HEK293 (cell line): ENCODE measurements around the gene OLA1.

Experiments used
- CTCF ChIP-seq: fragments of 450-650 bp; formaldehyde crosslinking; IDR thresholded peaks from 2 replicates; pipeline ENCODE4 v1.5.1; 2016; ENCODE audit warnings: missing biosample characterization, missing genetic modification characterization
- ELK4 ChIP-seq: IDR thresholded peaks from 2 replicates; pipeline ENCODE4 v1.6.1; 2011; ENCODE audit warnings: mild to moderate bottlenecking, low read depth, low read length, borderline replicate concordance
- HIC1 ChIP-seq: fragments of 450-650 bp; formaldehyde crosslinking; IDR thresholded peaks from 2 replicates; pipeline ENCODE4 v1.5.1; 2016; ENCODE audit warnings: missing biosample characterization, missing genetic modification characterization
- KLF1 ChIP-seq: fragments of 450-650 bp; formaldehyde crosslinking; IDR thresholded peaks from 2 replicates; pipeline ENCODE4 v1.5.1; 2016; ENCODE audit warnings: missing biosample characterization, missing genetic modification characterization
- OVOL3 ChIP-seq: fragments of 450-650 bp; formaldehyde crosslinking; IDR thresholded peaks from 2 replicates; pipeline ENCODE4 v1.5.1; 2016; ENCODE audit warnings: missing biosample characterization, missing genetic modification characterization
- PRDM1 ChIP-seq: fragments of 450-650 bp; formaldehyde crosslinking; IDR thresholded peaks from 2 replicates; pipeline ENCODE4; 2016; ENCODE audit warnings: missing biosample characterization, missing genetic modification characterization
- PRDM6 ChIP-seq: fragments of 450-650 bp; formaldehyde crosslinking; IDR thresholded peaks from 2 replicates; pipeline ENCODE4 v1.5.1; 2017; ENCODE audit warnings: missing biosample characterization, missing genetic modification characterization
- TRIM28 ChIP-seq: IDR thresholded peaks from 2 replicates; pipeline ENCODE4 v1.6.1; 2011; ENCODE audit warnings: low read length, control low read depth, borderline replicate concordance
- WT1 ChIP-seq: fragments of 450-650 bp; formaldehyde crosslinking; IDR thresholded peaks from 2 replicates; pipeline ENCODE4 v1.5.1; 2016; ENCODE audit warnings: missing biosample characterization, missing genetic modification characterization
- YY2 ChIP-seq: fragments of 450-650 bp; formaldehyde crosslinking; IDR thresholded peaks from 2 replicates; pipeline ENCODE4 v1.5.1; 2016; ENCODE audit warnings: missing biosample characterization, missing genetic modification characterization
- ZBTB17 ChIP-seq: fragments of 450-650 bp; formaldehyde crosslinking; IDR thresholded peaks from 2 replicates; pipeline ENCODE4 v1.5.1; 2016; ENCODE audit warnings: missing biosample characterization, missing genetic modification characterization
- ZBTB21 ChIP-seq: fragments of 450-650 bp; formaldehyde crosslinking; IDR thresholded peaks from 2 replicates; pipeline ENCODE4 v1.5.1; 2017; ENCODE audit warnings: missing biosample characterization, missing genetic modification characterization
- ZEB2 ChIP-seq: fragments of 450-650 bp; formaldehyde crosslinking; IDR thresholded peaks from 2 replicates; pipeline ENCODE4 v1.5.1; 2016; ENCODE audit warnings: missing biosample characterization, missing genetic modification characterization
- ZFP37 ChIP-seq: fragments of 450-650 bp; formaldehyde crosslinking; IDR thresholded peaks from 2 replicates; pipeline ENCODE4 v1.5.1; 2016; ENCODE audit warnings: missing biosample characterization, missing genetic modification characterization
- ZNF121 ChIP-seq: fragments of 450-650 bp; formaldehyde crosslinking; IDR thresholded peaks from 2 replicates; pipeline ENCODE4 v1.5.1; 2016; ENCODE audit warnings: missing biosample characterization, missing genetic modification characterization
- ZNF140 ChIP-seq: fragments of 450-650 bp; formaldehyde crosslinking; IDR thresholded peaks from 2 replicates; pipeline ENCODE4 v1.5.1; 2016; ENCODE audit warnings: missing biosample characterization, missing genetic modification characterization
- ZNF175 ChIP-seq: fragments of 450-650 bp; formaldehyde crosslinking; IDR thresholded peaks from 2 replicates; pipeline ENCODE4 v1.5.1; 2016; ENCODE audit warnings: missing biosample characterization, missing genetic modification characterization
- ZNF366 ChIP-seq: fragments of 450-650 bp; formaldehyde crosslinking; conservative IDR thresholded peaks from 2 replicates; pipeline ENCODE4 v1.5.1; 2016; ENCODE audit warnings: missing biosample characterization, missing genetic modification characterization
- ZNF37A ChIP-seq: fragments of 450-650 bp; IDR thresholded peaks from 2 replicates; pipeline ENCODE4 v1.5.1; 2018; ENCODE audit warnings: missing biosample characterization, missing genetic modification characterization
- ZNF391 ChIP-seq: fragments of 450-650 bp; formaldehyde crosslinking; IDR thresholded peaks from 2 replicates; pipeline ENCODE4 v1.5.1; 2016; ENCODE audit warnings: low read depth, missing biosample characterization, missing genetic modification characterization, borderline replicate concordance
- ZNF48 ChIP-seq: fragments of 450-650 bp; formaldehyde crosslinking; IDR thresholded peaks from 2 replicates; pipeline ENCODE4 v1.5.1; 2016; ENCODE audit warnings: missing biosample characterization, missing genetic modification characterization
- ZNF561 ChIP-seq: fragments of 450-650 bp; IDR thresholded peaks from 2 replicates; pipeline ENCODE4 v1.5.1; 2018; ENCODE audit warnings: missing biosample characterization, missing genetic modification characterization, borderline replicate concordance
- ZNF580 ChIP-seq: fragments of 450-650 bp; formaldehyde crosslinking; IDR thresholded peaks from 2 replicates; pipeline ENCODE4 v1.5.1; 2016; ENCODE audit warnings: missing biosample characterization, missing genetic modification characterization
- ZNF585B ChIP-seq: fragments of 450-650 bp; formaldehyde crosslinking; IDR thresholded peaks from 2 replicates; pipeline ENCODE4 v1.5.1; 2016; ENCODE audit warnings: missing biosample characterization, missing genetic modification characterization
- ZNF600 ChIP-seq: fragments of 450-650 bp; formaldehyde crosslinking; IDR thresholded peaks from 2 replicates; pipeline ENCODE4 v1.5.1; 2016; ENCODE audit warnings: missing biosample characterization, missing genetic modification characterization
- ZNF626 ChIP-seq: fragments of 450-650 bp; sonication (Bioruptor Pico); formaldehyde crosslinking; IDR thresholded peaks from 2 replicates; pipeline ENCODE4 v1.5.1; 2018; ENCODE audit warnings: missing biosample characterization, missing genetic modification characterization, inconsistent platforms
- ZNF843 ChIP-seq: fragments of 450-650 bp; formaldehyde crosslinking; IDR thresholded peaks from 2 replicates; pipeline ENCODE4 v1.5.1; 2016; ENCODE audit warnings: missing biosample characterization, missing genetic modification characterization
- ZSCAN4 ChIP-seq: fragments of 450-650 bp; formaldehyde crosslinking; IDR thresholded peaks from 2 replicates; pipeline ENCODE4 v1.5.1; 2017; ENCODE audit warnings: missing biosample characterization, missing genetic modification characterization

Gene OLA1

GRCh38 chr2:174080672-174081121 is 167.6 kb downstream of the OLA1 start (continued):
- TF ChIP-seq ZNF366 (tag by site-specific recombination) (peak; percentile 75), ZEB2 (peak; percentile 86), ZNF626 (tag by site-specific recombination) (no peak), HIC1 (no peak), KLF1 (tag by site-specific recombination) (peak; percentile 91), YY2 (no peak), ZNF391 (tag by site-specific recombination) (no peak), ZNF580 (tag by site-specific recombination) (peak; percentile 79; the same call in 1 of the 2 replicates), CTCF (no peak), ZNF843 (peak; percentile 84), ZBTB17 (tag by site-specific recombination) (peak; percentile 80), ZNF600 (tag by site-specific recombination) (peak; percentile 64), PRDM6 (tag by site-specific recombination) (peak; percentile 92), ZNF37A (tag by site-specific recombination) (no peak), ZNF561 (tag by site-specific recombination) (peak; percentile 44; the same call in 1 of the 2 replicates), ZNF175 (tag by site-specific recombination) (no peak), ZNF140 (tag by site-specific recombination) (no peak), TRIM28 (0 out of 2 replicates have a peak, but pooled peaks have one; percentile 59), ZNF121 (no peak), WT1 (tag by site-specific recombination) (peak; percentile 58; the same call in 1 of the 2 replicates), ZFP37 (tag by site-specific recombination) (0 out of 2 replicates have a peak, but pooled peaks have one; percentile 18), ZNF48 (tag by site-specific recombination) (no peak), OVOL3 (tag by site-specific recombination) (0 out of 2 replicates have a peak, but pooled peaks have one; percentile 48), ELK4 (no peak), ZBTB21 (tag by site-specific recombination) (peak; percentile 56; the same call in 1 of the 2 replicates), PRDM1 (tag by site-specific recombination) (peak; percentile 64), ZNF585B (no peak), ZSCAN4 (tag by site-specific recombination) (no peak)
